Kidney tubule cell (primary cell): ENCODE measurements around the gene C1R.
"Not testable (repeated sequence)": the region's sequence is repeated elsewhere in the genome, so short reads cannot be mapped to it uniquely, and the experiment has no call there.

Experiments
- DNase-seq: peaks from one replicate; pipeline ENCODE4 v3.0.0-alpha.2; 2018; ENCODE audit warnings: low spot score

C1R gene

DNA sequence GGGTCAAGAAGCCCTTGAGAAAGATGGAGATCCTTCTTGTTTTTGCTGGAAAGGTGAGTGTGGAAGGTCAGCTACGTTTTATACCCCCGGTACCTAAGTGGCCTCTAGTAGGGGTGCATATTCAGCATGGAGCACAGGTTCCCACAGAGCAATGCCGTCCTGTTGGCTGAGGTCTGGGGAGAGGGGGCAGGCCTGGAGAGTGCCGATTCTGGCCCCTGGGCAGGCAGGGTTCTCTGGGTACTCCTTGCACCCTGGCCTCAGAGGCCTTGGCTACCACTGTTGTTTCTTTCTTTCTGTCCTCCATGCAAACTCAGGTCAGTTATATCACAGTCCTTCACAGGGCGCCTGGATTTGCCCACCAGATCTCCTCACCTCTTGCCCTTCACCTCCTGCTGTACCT, 27.9 kb upstream of the C1R start:
- no peak for DNase-seq

DNA sequence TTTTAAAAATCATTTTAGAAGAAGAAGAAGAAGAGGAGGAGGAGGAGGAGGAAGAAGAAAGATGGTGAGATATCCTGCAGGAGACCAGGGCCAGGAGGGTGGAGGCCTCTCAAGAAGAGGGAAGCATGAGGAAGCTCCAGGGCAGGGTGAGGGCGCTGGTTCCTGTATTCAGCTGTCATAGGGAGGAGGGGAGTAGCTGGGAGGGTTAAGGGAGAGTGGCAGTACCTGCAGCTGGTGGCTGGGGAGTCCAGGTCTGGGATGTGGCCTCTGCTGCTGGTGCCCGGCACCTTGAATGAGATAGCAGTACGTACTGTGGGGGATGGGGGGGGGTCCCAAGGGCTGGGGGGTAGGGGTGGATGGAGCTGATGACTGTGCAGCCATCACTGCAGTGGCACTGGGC, 26.6 kb upstream of the C1R start:
- DNase-seq, result no peak

DNA sequence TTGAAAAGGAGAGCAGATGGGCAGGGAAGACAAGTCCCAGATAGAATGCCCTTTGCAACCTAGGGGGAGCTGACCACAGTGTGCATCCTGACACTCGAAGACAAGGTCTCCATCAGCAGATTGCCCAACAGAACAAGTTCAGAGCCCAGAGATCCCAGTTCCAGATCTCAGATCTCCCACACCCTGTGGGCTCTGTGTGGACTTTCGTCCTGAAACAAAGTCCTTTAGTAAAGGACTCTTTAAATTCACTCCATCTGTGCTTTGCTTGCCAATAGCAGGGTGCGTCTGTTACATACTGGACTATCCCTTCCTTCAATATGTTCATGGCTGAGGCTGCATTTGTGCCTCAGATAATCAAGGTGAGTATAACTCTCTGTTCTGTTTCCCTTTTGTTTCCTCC, 25.4 kb upstream of the C1R start:
- DNase-seq, result no peak

- no peak for DNase-seq
These were observed 24.7 kb upstream of the C1R start for GRCh38 chr12:7116916-7117315.

- no peak for DNase-seq
These were observed 24.0 kb upstream of the C1R start for GRCh38 chr12:7116196-7116595.

- no peak for DNase-seq
These were observed 22.6 kb upstream of the C1R start for GRCh38 chr12:7114851-7115250.

DNA sequence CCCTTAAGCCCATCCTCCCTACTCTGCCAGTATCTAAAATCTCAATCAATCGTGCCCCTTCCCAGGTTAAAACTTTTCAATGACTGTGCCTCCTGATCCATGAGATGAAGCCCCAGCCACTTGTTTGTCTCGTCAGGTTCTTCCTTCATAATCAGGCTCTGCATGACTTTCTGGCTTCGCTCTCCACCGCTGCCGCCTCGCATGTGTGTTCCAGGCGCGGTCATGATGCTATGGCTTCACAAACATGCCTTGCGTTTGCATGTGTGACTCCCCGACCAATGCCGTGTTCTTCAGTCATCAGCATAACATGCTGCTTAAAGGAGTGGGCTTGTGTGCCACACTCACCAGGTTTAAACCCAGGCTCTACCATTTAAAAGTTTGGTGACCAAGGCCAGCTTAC, 21.8 kb upstream of the C1R start:
- DNase-seq, result no peak

DNA sequence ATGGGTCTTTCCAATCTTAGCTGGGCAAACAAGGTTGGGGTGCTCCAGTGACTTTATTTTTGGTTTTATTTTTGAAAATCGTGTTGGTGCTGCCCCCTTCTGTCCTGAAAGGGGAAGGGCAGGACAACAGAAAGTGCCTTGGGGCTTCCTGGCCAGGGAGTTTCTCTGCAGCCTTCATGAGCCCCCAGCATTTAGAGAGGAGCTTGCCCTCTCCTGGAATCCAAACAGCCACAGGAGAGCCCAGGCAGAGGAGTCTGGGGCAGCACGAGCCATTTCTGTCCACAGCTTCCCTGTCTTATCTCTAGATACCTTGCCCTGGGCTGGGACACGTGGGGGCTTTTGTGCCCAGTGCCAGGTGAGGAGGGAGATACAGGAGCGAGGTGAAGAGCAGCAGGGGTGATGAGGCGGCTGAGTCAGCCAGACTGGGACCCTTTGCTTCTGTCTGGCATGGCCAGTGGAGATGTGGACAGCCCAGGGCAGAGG, 21.2 kb upstream of the C1R start:
- peak; percentile 45 for DNase-seq

DNA sequence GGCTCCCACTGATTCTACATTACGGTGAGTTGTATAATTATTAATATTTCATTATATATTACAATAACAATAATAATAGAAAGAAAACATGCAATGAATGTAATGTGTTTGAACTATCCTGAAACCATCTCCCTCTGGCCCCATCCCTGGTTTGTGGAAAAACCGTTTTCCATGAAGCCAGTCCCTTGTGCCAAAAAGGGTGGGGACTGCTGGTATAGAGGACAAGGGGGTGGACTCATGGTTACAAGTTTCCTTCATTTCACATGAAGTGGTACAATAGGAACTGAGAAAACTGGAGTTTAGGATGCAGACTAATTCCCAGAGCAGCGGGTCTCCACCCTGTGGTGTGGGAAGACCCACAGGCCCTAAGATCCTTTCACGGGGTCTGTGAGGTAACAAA, 19.8 kb upstream of the C1R start:
- DNase-seq, result no peak

GRCh38 chr12:7110661-7111060, 18.4 kb upstream of the C1R start:
- DNase-seq, result no peak

- no peak for DNase-seq
These were observed 17.3 kb upstream of the C1R start for GRCh38 chr12:7109572-7109920.

DNA sequence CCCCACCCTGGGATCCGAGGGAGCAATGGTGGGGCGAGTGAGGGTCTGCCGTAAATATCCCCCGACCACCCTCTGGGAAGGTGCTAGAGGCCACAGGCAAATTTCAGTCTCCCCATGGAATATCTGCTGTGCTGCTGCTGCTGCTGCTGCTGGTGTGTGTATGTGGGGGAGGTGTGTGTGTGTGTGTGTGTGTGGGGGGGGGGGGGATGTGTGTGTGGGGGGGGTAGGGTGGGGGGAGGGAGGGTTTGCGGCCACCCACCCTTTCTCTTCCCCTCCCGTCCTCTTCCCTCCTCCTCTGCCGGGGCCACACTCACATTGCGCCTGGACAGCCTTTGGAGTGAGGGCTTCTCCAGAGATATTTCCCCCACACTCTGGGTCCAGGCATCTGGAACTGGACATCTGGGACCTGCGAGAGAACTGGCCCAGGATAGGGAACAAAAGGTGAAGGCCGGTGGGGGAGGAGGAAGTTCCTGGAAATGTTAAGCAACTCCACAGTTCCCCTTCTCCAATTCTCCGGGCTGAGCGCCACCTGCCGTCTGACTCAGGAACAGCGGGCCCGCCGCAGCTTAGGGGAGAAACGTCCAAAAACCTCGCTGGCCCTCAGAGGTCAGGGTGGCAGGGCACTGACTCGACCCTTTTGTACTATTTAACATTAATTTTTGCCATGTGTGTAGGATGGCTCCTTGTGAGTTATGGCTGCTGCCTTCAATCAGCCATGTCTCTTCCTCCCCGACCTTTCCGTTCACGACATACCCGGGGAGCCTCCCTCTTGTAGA, 16.7 kb upstream of the C1R start, which contains the start of gene C1RL:
TSS of gene C1RL (minus strand) at position 419 of the 776 bp plus-strand sequence. CDS start at position 385, 34 bp downstream.
- peak; percentile 87 for DNase-seq

DNA sequence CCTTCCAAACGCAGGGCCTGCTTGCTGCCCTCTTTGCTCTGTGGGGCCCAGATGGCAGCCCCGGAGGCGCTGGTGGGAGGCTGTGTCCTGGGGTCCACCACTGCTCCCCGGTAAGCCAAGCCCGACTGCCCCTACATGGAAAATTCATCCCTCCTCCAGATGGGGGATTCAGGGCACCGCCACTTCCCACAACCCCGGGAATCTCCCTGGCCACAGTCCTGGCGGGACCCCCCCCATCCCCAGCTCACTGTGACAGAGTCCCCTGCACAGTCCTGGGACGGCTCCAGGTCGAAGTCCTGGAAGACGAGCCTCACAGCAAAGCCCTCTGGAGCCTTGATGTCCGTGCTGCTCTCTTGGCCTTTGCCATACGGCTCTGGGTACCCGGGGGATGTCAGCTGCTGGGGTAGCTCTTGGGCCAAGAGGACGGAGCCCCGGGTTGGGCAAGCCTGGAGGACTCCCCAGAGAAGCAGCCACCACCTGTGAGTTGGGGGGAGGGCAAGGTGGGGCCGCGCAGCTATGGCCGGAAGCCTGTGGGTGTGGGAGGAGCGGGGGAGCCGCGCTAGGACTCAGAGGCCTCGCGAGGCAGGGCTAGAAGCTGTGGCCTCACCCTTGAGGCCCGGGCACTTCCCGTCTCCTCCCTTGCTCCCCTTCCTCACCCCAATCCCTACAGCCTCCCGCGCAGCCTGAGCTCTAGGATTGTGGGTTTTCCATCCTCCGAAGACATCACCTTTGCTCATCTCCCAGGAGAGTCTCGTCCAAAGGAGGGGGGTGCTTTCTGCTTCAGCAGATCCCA, 16.0 kb upstream of the C1R start:
- peak; percentile 88 for DNase-seq

DNA sequence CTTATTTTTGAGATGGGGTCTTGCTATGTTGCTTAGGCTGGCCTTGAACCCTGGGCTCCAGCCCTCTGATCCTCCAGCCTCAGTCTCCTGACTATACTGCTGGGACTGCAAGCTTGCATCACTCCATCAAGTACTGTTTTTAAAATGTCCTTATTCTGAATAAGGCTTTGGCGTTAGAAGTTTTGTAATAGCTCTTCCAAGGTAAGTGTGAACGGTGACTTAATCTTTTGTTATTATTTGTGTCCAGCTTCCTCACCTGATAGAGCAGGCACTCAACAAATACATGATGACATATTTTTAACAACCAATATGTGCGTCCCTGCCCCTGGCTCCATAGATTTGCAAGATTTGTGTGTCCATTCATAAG, 15.4 kb upstream of the C1R start:
- DNase-seq, result peak; percentile 21

GRCh38 chr12:7107181-7107580, 14.9 kb upstream of the C1R start:
- DNase-seq, result not testable (repeated sequence)

GRCh38 chr12:7106082-7106481, 13.8 kb upstream of the C1R start:
- no peak for DNase-seq

DNA sequence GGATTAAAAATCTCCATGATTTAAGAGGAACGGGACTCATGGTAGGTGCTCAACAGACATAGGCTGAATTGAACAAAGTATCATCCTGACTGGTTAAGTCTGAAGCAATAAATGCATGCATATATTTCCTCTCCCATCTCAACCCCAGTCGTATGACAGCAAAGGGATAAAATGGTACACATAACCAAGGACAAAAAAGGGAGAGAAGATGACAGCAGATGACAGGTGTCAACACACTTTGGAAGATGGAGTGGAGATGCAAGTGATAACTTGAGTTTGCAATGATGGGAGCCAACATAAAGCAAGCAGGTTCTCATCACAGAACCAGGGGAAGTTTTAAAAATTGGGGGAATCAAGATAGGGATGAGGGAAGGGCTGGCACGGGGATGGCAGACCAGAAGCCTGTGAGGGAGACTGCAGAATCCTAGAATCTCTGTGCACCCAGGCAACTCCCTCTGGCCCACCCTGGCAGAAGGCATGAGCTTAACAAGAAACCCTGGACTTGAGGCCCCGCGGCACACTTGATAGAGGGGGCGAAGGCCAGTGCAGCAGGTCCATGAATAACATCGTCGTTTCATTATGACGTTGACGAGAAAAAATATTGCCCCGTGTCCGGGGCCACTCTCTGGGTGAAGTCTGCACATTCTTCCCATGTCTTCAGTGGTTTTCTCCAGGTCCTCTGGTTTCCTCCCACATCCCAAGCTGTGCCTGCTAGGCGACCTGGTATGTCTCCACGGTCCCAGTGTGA, 11.8 kb upstream of the C1R start:
- DNase-seq, result no peak

- no peak for DNase-seq
These were observed 10.3 kb upstream of the C1R start for GRCh38 chr12:7102582-7102981.

GRCh38 chr12:7101694-7102131, 9.5 kb upstream of the C1R start:
- no peak for DNase-seq

- DNase-seq, result no peak
These were observed 8.9 kb upstream of the C1R start for GRCh38 chr12:7101047-7101693.

DNA sequence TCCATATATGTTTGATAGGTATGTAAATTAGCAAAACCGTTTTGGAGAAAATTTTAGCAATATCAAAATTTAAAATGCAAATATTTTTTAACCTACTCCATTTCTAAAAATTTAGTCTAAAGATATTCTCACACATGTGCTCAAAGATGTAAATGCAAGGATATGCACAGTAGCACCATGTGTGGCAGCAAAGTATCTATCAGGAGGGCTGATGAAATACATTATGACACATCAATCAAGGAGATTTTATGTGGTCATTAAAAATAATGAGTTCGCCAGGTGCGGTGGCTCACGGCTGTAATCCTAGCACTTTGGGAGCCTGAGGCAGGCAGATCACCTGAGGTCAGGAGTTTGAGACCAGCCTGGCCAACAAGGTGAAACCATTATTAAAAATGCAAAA, 8.0 kb upstream of the C1R start:
- no peak for DNase-seq
